HEK293T (cell line): Measurements from ENCODE around the gene FAM53B.

Source experiments
- ELF4 ChIP-seq: fragments of 450-650 bp; IDR thresholded peaks from 2 replicates; pipeline ENCODE4 v1.6.1; 2017; ENCODE audit warnings: antibody characterized with exemption
- SP1 ChIP-seq: fragments of 450-650 bp; IDR thresholded peaks from 2 replicates; pipeline ENCODE4 v1.6.1; 2017

DNA sequence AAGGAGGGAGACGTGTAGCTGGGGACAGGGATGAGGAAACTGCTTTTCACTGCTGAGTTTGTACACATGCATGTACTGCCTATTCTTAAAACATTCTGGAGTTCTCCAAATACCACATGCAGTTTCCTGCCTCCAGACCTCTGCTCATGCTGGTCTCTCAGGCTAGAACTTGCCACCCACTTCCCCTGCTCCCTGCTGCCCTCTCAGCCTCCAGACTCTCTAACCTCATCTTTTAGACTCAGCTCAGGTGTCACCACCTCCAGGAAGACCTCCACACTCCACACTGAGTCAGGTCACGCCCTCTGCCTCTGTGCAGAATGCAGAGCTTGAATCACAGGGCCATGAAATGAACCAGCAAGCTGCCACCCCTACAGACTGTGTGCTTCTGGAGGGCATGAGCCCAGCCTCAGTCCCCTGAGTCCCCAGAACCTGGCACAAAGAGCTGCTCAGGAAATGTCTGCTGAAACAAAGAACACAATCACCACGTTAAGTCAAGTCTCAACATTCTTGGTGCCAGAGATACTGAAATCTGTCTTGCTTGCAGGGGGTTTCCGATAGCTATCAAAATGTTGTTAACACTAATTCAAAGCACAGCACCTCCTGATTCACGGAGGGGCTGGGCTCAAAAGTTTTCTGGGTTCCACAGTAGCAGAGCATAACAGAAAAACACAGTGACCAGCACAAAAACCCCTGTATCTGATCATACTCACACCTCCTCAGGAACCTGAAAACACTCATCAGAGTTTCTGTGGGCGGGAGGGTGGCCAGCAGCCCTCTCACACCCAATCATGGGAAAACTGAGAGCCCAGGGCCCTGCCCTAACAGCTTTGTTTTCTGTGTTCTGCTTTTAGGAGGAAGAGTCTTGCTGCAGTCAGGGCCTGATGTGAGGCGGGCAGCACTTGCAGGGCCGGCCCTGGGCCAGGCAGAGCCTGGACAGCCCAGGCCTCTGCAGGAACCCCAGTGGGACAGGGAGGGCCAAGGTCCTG is 21.1 kb downstream of the FAM53B start:
- TF ChIP-seq ELF4 (no peak), SP1 (no peak)
